ENCODE measurements around the gene DTNB.

The DTNB gene

GRCh38 chr2:25335204-25335603 lies 338.2 kb downstream of the DTNB start:
- no peak for DNase-seq

DNA sequence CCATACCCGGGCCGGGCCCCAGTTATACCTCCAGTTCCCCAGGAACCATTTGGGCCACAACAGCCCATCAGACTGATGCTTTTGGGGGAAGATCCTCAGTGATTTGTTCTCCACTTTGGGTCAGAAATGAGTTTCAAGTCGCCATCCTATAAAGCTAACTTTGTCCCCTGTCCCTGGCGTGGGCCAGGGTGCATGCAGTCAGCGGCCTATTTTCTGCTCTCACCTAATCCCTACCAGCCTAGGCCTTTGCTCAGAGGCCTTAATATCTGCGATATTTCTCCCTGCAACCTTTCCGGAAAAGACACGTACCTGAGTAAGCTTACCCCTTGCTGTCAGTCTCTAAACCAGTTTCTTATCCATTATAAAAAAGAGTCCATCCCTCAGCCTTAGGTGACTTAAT lies 338.9 kb downstream of the DTNB start:
- no peak for DNase-seq

DNA sequence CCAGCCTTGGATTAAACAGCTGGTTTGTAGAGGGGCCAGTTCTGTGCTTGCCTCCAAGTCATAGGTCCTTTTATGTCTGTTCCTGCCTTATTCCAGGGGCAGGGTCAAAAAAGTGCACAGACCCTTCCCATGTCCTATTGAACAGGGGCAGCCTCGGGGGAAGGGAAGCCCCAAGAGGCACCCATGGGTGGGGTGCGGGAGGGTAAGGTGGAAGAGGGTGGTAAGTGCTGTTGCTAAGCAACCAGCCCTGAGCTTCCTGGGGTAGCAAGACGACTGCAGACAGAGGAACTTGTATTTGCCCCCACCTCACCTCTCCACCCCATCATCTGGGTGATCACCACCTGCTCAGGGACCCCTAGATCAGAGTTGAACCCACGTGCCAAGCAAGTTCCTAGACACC lies 339.4 kb downstream of the DTNB start:
- no peak for DNase-seq

- no peak for DNase-seq
Observed at GRCh38 chr2:25332571-25332970, 340.8 kb downstream of the DTNB start.

DNA sequence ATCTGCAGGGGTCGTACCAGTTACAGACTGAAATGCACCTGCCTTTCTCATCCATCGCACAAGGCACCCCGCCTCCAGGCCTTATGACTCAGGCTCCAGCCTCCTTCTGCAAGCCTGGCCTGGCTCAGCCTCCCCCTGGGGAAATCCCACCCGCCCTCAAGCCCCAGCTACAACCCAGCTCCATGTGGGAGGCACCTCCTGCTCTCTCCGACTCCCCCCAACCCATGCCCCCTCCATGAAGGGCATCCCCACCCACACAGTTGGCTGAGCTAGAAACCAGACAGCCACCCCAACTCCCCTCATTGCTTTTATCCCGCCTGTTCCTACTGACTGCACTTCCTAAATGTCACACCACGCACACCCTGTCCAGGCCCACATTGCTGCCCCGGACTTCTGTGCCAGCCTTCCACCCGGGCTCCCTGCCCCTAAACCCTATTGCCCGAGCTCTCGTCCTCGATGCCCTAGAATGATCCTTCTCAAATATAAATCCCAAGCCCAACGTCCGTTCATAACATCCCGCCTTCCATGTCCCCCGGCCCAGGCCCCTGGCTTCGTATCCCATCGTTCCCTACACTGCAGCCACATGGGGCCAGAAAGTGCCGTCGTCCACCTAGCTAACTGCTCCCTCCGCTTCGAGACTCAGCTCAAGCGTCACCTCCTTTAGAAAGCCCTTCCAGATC lies 341.6 kb downstream of the DTNB start:
- no peak for DNase-seq

- no peak for DNase-seq
Observed at GRCh38 chr2:25330937-25331336, 342.4 kb downstream of the DTNB start.

GRCh38 chr2:25330273-25330672 lies 343.1 kb downstream of the DTNB start:
- no peak for DNase-seq

DNA sequence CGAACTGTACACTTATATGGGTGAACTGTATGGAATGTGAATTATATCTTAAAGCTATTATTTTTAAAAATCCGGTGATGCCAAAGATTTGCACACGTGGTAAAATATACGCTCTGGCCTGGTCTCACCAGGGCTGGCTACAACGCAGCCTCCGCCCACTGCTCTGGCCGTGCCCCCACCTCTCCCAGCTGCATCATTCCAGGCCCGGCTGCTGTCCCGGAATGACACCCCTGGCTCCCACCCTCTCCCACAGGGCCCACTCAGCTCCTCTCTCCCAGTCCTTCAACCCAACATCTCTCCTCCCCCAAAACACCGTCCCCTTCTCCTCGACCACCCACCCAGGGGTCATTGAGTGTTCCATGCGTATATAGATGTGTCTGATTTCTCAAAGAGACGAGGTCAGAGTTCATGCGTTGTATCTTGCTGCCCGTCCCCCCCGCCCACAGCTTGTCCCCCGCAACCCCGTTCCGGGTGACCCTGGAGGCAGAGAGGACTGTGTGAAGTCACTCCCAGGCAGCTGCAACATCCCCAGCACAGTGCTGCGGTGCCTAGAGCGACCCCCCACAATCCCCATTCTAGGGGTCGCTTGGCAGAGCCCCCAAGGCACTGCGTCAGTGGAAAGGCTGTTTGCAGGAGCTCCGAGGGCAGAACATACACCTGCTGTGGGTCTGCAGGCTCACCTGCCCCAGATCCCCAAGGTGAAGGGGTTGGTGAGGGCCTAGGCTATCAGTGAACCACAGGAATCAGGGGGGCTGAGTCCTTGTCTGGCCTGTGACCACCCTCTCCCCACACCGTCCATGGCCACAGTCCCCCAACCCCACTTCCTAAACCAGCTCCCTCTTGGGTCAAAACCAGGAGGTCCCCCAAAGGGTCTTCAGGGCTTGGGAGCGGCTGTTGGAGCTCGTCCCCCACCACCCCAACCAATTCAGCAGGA lies 345.0 kb downstream of the DTNB start:
- no peak for DNase-seq

All from activated CD4-positive, alpha-beta T cell treated with anti-CD3 and anti-CD28 coated beads, Interleukin-2, amount 50 U/mL, for 1 hour (primary cell).